GM19023 (cell line): Measurements from ENCODE around the gene NETO1.
A peak's percentile ranks its signal among the peaks of the same experiment; 100 is the strongest.

Experiments used
- ATAC-seq: cut with Tn5 transposase; IDR thresholded peaks from one replicate; pipeline ENCODE4 v1.9.1; 2021; ENCODE audit warnings: mild to moderate bottlenecking, moderate library complexity; ENCODE audit not compliant: unreplicated experiment

Gene NETO1

DNA sequence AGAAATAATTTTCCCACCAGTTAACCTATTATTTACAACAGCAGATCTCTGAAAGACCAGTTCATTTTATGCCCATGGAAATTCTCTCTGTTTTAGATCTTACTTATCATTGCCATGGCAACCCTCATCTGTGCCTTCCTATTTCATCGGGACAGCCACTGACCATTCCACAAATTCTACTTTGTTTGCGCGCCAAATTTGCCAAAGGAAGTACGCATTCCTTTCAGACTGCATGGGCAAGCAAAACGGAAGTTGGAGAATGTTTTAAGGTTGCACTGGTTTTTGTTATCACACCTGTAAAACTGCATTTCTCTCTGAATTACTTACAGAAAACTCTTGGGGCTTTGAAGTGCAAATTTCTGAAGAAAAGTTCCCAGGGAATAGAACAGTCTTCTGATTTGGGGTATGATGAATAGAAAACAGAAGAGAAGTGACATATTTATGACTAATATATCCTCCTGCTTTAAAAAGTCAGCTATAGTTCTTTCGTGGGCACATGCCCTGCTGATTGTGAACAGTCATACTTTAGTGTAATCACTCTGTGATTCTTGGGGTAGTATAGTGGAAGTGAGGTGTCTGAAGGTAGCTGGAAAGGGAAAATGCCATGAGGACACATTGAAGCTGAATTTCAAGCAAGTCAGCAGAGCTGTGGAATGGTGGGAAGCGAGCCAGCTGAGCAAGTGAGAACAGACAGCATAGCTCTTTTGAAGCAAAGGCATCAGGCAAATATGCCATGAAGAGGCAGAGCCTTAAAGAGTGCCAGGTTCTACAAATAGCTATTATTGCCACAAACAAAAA is 20.9 kb downstream of the NETO1 start:
- ATAC-seq = no peak

DNA sequence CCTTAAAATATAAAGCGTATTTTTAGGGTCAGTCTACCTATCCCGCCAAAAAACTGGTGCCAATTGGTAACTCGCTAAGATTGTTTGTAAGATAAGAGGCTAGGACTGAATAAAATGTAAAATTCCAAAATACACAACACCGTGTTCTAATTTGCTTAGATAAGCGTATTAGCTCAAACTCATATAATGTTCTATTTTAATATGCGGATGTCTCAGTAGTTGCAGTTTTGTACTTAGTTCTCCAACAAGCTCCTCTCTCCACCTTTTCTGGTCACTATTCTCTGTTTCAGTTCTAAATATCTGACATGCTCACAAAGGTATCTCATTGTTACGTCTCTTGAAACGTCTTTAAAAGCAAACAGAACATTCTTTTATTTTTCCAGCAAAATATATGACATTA is 24.0 kb downstream of the NETO1 start:
- ATAC-seq = no peak

DNA sequence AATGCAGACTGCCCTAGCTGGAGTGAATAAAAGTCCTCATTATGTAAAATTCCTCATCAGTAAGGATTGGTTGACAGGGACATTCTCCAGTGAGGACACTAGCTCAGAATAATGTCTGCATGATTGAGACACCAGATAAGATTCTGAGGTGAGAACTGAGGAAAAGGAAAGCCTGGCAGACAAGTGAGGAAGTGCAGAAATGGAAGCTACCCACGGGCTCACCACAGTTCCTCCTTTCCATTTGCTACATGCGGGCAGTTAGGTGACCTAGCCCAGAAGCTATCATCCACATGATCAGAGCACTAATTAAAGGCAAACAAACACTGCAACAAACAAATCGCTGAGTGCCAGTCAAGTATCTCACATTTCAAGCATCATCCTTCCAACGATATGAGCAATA is 27.7 kb downstream of the NETO1 start:
- no peak for ATAC-seq

DNA sequence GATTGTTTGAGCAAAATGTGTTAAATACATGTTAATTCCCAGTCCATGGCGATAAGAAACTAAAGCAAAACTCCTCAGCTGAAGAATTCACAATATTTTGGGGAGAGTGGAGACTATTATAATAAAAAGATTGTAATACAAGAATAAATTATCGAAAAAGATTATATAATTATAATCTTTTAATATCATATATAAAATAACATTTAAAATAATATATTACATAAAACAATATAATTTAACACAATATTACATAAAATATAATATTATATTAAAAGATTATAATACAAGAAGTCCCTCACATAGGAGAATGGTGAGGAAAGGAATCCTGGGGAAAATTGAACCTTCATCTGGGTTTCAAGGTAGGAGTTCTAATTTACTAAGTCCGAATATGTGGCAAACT is 33.1 kb downstream of the NETO1 start:
- no peak for ATAC-seq

DNA sequence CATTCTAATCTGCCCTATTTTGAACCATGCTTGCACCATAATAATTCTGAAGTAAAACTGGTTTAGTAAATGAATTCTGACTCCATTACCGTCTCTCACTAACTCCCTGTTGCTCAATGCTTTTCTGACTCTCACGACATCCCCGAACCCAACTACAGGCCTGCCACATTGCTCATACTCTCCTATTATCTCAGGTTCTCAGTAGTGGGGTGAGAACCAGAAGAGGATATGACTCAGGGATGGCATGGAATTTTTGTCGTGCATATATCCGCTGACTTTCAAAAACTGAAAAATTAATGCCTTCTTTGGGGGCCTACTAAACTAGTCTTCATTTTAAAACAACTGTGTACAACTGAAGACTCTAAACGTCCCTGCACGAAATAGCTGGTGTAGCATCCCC is 34.3 kb downstream of the NETO1 start:
- no peak for ATAC-seq

DNA sequence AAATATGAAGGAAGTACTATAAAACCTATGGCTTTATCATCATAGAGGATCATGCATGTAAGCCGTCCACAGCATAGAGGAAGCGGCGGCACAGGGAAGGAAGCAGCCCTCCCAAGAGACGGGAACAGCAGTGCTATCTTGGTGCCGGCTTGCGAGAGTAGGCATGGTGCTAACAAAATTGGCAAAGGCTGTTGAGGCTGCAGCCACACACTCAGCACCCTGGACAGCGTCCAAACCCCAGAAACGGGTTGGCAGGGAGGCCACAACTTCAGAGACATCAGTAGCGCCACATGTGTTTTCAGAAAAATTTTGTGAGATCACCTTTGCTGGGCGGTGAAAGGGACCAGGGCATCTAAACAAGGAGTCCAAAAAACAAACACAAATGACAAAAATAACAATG is 37.7 kb downstream of the NETO1 start:
- ATAC-seq = no peak

DNA sequence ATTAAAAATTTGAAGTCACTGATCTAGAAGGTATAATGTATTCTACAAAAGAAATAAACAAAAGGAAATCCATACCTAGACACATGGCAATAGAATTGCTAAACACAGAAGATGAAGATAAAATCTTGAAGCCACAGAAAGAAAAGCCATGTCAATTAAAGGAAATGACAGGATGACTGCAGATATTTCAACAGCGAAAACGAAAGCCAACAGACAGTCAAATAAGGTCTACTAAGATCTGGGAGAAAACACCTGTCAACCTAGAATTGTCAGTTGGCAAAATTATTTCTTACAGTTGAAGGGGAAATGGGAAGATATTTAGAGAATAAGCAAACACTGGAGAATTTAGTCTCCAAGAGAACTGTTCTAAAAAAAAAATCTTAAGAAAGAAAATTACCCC is 39.2 kb downstream of the NETO1 start:
- ATAC-seq = no peak

DNA sequence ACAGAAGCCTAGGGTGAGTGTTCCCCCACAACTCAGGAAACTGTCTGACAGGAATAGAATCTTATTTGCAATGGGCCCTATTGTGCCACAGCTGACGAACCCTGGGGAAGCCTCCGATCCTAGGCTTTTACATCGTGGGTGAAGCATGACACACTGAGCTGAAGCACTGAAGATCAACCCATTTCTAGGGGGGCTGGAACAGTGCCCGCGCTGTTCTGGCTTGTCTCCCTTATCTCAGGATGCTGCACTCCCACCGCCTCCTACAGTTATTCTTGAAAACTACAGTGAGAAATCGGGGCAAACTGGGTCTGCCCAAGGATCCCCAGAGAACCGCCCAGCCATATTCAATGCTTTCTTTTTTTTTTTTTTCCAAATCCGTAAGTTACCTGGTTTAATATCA is 41.1 kb downstream of the NETO1 start:
- no peak for ATAC-seq

DNA sequence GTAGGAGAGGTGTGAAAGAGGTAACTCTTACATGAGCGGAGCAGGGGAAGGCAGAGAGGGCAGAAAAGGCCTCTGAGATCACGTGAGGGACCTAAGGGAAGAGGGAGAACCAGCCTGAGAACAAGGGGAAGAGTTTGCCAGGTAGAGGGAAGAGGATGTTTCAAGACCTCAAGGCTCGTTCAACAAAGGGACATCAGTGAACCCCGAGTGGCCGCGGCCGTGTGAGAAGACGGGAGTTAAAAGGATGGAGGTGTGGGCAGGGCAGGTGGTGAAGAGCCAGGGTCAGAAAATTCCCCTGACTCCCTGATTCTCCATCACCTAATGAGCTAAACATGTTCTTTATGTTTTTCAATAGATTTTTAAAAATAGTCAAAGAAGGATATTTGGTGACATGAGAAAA is 44.4 kb downstream of the NETO1 start:
- no peak for ATAC-seq

DNA sequence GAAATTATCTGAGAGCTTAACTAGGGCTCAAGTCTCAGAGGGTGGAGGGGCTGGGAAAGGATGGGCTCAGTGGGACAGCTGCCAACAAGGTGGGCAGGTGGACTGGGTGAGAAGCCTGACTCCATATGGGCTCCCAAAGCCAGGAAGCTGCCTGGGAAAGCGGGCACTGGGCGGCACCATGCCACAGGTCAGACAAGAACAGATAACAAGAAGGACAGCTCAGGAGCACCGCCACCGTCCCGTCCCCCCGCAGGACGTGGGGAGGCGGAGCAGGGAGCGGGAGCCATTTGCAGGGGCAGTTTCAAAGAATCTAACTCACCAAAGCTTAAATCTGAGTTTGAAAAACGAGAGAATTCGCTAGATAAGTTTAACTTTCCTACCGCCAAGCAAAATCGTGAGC is 45.6 kb downstream of the NETO1 start:
- no peak for ATAC-seq

DNA sequence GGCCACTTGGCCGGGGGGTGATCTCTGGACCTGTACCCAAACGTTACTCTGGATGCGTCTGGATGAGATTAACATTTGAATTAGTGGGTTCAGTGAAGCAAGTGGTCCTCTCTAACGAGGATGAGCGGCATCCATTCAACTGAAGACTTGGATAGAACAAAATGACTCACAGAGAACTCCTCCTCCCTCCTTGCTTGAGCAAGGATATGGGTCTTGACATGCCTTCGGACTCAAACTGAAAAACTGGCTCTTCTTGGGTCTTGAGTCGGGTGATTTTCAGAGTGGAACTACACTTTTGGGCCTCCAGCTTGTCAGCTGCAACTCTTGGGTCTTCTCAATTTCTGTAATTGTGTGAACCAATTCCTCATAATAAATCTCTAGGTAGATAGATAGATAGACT is 47.2 kb downstream of the NETO1 start:
- ATAC-seq = no peak

DNA sequence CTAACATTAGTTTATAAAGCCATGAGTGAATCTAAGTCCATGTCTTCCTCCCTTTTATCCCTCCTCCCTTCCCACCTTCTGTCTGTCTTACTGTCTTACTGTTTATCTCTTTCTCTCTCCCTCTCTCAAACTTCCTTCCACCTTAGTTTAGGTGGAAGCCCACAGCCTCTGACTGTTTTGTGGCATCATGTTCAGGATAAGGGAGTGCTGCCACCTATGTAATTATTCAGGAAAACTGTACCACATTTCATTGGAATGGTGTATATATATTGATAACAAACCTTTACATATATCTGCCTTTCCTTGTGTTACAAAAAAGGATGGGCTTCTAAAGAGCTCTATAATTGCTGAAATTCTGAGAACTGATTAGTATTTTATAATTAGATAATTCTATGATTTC is 48.7 kb downstream of the NETO1 start:
- ATAC-seq = no peak

DNA sequence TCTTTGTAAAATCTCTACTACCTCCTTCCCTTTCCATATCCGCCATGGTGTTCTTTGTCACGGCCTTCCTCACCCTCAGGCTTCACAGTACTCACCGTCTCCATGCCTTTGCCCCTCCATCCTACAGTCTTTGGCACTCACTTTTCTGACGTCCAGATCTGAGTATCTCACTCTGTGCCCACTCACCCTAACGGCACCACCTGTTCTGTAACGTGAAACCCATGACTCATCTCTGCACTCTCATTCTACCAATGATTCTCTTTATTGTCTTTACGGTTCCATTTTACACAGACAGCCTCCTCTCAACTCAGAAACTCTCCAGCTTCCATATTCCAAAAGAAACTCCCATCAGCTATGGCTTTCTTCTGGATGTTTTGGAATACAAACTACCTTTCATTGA is 56.7 kb downstream of the NETO1 start:
- ATAC-seq = no peak

DNA sequence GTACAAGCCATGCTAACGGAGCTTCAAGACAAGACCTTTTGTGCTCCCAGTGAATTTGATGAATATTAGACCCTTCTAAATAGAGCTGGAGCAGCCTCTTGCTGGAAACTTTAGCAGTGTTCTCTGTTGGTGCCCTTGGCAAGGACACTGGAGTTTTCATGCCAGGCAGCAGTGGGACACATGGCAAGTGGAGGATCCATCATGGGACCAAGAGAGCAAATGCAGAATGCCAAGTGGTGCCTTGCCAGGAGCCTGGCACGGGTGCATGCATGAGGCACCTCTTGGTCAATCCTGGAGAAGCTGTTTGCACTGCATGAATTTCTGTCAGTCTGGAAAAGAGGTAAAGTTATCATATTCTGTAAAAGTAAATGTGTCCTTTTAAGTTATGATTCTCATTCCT is 59.1 kb downstream of the NETO1 start:
- ATAC-seq = no peak

DNA sequence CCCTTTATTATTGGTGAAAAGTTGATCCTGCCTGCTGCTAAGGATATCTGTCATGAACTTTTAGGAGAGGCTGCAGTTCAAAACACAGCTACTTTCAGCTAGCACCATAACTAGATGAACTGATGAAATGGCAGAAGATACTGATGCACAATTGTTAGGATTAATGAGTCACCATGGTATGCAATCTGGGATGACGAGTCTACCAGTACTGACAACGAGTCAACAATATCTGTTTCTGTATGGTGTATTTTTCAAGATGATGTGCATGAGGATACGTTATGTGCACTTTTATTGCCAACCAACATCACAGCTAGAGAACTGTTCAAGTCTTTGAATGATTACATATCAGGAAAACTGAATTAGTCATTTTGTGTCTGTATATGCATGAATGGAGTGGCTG is 68.7 kb downstream of the NETO1 start:
- ATAC-seq = no peak

DNA sequence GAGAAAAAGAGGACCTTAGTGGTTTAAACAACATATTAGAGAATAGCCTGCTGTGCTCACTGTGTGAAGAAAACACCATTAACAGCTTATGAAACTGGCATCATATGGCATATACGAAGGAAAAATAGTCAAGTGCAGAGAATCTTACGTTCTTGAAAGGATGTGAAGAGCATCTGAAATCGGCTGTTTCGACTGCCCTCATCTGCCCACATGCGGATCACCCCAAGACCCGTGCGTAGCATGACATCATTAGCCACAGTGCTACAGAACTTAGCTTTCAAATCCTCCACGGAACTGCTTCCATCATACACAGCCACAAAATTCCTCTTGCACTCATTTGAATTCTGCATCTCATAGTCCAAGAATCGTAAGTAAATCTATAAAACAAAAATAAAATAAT is 84.3 kb downstream of the NETO1 start:
- ATAC-seq = no peak

DNA sequence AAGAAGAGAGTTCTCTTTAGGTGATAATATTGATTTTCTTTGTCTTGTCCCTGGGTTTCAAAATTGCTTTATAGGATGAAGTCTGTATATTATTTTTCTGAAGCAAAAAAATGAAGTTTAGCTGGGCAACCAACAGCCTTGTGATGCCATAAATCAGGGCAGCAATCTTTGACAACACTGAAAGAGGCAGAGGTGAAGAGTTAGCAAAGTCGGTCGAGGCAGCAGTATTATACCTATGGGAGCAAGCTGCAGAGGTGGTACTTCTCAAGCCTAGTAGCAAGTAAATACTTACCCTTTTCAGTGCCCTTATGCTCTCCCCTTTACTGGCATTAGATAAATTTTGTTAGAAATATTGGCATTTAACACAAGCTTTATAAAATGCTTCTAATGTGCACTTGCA is 92.9 kb downstream of the NETO1 start:
- ATAC-seq = no peak

DNA sequence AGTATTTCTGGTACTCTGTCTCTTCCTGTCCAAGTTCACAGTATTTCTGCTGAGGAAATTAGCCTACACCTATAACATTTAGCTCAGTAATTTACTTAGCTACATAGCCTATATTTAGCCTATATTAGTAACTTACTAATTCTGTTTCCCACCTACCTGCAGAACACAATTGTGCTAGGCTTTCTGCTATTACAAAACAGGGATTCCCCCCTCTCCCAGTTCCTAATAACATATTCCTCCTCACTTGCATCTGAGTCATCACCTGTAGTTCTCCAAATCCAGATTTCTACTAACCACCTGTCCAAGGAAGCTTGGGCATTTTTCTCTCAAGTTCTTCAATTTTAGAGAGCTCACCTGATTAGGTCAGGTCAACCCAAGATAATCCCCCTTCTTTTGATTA is 94.9 kb downstream of the NETO1 start:
- ATAC-seq = no peak

DNA sequence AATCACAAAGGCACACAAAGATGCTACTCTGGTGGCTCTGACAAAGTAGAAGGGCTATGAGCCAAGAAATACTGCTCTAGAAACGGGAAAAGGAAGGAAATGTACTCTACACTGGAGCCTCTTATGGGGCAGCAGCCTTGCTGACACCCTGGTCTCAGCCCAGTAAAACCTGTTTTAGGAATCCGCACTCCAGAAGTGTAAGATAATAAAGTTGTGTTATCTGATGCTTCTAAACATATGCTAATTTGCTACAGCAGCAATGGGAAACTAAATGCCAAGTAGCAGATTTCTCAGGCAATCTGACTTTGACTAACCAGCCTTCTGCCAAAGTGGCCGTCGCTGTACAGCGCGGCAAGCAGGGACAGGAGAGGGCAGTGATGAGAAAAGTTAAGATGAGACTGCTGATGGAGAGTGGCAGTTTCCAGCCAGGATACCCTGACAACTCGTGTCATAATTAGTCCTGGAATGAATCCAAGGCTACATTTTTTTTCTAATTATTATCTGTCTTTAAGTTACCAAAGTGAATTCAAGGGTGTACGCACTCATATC is 99.0 kb downstream of the NETO1 start:
- no peak for ATAC-seq

DNA sequence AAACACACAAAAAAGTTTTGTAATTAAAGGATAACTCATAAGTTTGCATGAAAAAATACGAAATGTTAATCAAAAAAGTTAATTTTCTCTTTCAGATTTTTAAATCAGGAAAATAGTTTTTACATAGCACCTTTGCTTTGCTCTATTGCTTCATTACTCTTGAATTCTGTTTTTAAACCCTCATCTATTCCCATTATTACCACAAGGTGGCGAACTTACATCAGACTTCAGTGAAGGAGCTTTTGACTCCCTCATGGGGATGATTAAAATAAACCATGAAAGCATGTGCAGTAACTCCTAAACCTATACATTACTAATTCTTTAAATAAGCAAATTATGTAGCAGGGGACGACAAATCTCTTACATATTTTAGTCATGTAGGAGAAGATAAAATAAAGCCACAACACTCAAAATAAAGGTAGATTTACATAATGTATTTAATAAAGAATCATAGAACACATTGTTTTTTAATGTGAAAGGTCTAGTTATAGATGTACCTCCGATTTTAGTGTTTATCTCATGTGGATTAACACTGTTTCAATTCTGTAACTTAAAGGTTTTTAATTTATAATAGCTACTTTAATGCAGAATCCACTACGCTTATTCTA is 105.2 kb downstream of the NETO1 start:
- peak; percentile 55 for ATAC-seq

DNA sequence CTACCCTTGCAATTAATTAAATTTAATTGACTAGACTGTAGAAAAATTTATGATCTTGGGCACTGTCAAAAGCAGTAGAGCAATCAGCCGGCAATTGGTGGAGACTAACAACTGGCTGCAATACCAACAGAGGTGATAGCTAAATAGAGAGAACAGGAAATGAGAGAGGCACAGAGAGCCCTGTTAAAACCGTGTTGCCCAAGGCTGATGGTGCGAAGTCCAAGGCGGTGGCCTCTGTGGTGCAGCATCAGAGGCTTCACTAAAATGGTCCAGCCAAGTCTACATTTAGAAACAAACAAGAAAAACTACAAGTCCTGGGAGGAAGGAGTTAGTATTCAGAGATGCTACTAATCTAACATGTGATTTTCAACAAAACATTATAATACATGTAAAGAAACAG is 115.6 kb downstream of the NETO1 start:
- no peak for ATAC-seq

DNA sequence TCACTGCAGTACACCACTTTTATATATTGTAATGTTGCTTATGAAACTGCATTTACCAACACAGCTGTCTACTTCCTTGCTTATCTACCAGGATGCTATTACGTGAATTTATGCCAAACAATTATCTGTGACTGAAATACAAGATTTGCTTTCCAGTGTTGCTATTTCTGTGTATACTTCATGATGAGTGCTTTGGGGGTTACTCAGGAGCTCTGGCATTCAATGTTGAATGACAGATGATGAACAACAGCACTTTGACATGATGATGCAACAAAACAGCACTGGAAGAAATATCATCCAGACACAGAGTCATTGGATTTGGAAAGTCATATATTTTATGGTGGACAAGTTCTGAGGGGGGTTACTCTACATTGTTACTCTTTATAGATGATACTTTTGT is 125.8 kb downstream of the NETO1 start:
- no peak for ATAC-seq

DNA sequence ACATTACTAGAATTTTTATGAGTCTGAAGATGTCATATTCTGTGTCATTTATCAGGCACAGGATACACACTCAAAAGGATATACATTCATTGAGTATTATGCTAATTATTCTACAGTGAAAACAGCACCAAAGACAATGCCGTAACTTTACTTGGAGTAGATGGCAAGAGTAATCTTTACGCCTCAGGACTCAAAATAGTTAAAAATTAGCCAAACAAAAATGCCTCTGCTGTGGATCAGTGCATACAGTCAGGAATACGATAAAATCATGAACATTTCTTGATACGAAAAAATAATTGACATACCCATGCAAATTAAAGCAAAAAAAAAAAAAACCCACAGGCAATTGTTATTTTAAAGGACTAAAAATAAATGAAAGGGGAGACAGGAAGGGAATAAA is 129.7 kb downstream of the NETO1 start:
- no peak for ATAC-seq
